Suppressor macrophage treated with lipopolysaccharide for 4 hours (primary cell): ENCODE measurements around the gene BRD3.
A peak's percentile ranks its signal among the peaks of the same experiment; 100 is the strongest.

Experiments
- DNase-seq: peaks from one replicate; pipeline ENCODE4 v3.0.0-alpha.2; 2020

The BRD3 gene

GRCh38 chr9:134035041-134036039, 32.5 kb downstream of the BRD3 start:
- DNase-seq, result no peak

- DNase-seq, result no peak
These were observed 33.4 kb downstream of the BRD3 start for GRCh38 chr9:134034215-134035040.

- no peak for DNase-seq
These were observed 34.2 kb downstream of the BRD3 start for GRCh38 chr9:134033516-134034214.

- DNase-seq, result no peak
These were observed 35.2 kb downstream of the BRD3 start for GRCh38 chr9:134032456-134033222.

GRCh38 chr9:134031783-134032182, 36.0 kb downstream of the BRD3 start:
- DNase-seq, result no peak

- no peak for DNase-seq
These were observed 36.9 kb downstream of the BRD3 start for GRCh38 chr9:134030821-134031470.

- DNase-seq, result no peak
These were observed 38.3 kb downstream of the BRD3 start for GRCh38 chr9:134029248-134030226.

GRCh38 chr9:134028575-134029247, 39.1 kb downstream of the BRD3 start:
- DNase-seq, result no peak

- no peak for DNase-seq
These were observed 39.8 kb downstream of the BRD3 start for GRCh38 chr9:134028076-134028475.

- no peak for DNase-seq
These were observed 40.3 kb downstream of the BRD3 start for GRCh38 chr9:134027561-134027960.

GRCh38 chr9:134026981-134027380, 40.8 kb downstream of the BRD3 start:
- no peak for DNase-seq

GRCh38 chr9:134026581-134026980, 41.2 kb downstream of the BRD3 start:
- no peak for DNase-seq

- DNase-seq, result peak; percentile 31
These were observed 42.0 kb downstream of the BRD3 start for GRCh38 chr9:134025606-134026541.

GRCh38 chr9:134024828-134025605, 42.8 kb downstream of the BRD3 start, which contains the start of gene BRD3OS:
BRD3OS (plus strand) TSS chr9:134025481; CDS start chr9:134026748, 1,267 bp downstream.
- peak; percentile 99 for DNase-seq

- no peak for DNase-seq
These were observed 43.5 kb downstream of the BRD3 start for GRCh38 chr9:134024214-134024792.

- DNase-seq, result no peak
These were observed 52.9 kb downstream of the BRD3 start for GRCh38 chr9:134014946-134015345.

GRCh38 chr9:134011401-134011800, 56.4 kb downstream of the BRD3 start:
- no peak for DNase-seq
